Activated CD4-positive, alpha-beta memory T cell treated with anti-CD3 and anti-CD28 coated beads for 36 hours (primary cell): Measurements from ENCODE around the gene ARL16. TPM values are rescaled to one million over a fixed set of nuclear protein-coding genes. Genes with fewer than 3 reads are reported as not detected.
A peak's percentile ranks its signal among the peaks of the same experiment; 100 is the strongest.

Experiments used
- CTCF ChIA-PET: fragments of 350-600 bp; sonication (Branson Sonifier 250); formaldehyde crosslinking; loops from one replicate; lab custom pipeline; 2021; ENCODE audit warnings: antibody characterized with exemption, inconsistent platforms; lab: Charles Lee
- POLR2A ChIA-PET: fragments of 350-600 bp; sonication (Branson Sonifier 250); formaldehyde crosslinking; loops from one replicate; lab custom pipeline; 2021; ENCODE audit warnings: antibody characterized with exemption; lab: Charles Lee
- DNase-seq: peaks from one replicate; pipeline ENCODE4 v3.0.0-alpha.2; 2020
- H3K27ac Mint-ChIP-seq: one replicate; pipeline ENCODE4 v1.8.0; 2021; ENCODE audit warnings: mixed read lengths
- H3K27me3 Mint-ChIP-seq: one replicate; pipeline ENCODE4 v1.8.0; 2021; ENCODE audit warnings: mixed read lengths
- H3K36me3 Mint-ChIP-seq: one replicate; pipeline ENCODE4 v1.8.0; 2021; ENCODE audit warnings: mixed read lengths
- H3K4me1 Mint-ChIP-seq: one replicate; pipeline ENCODE4 v1.8.0; 2021; ENCODE audit warnings: low read depth, mixed read lengths
- H3K4me3 Mint-ChIP-seq: one replicate; pipeline ENCODE4 v1.8.0; 2021; ENCODE audit warnings: mild to moderate bottlenecking, mixed read lengths
- H3K9me3 Mint-ChIP-seq: one replicate; pipeline ENCODE4 v1.8.0; 2021; ENCODE audit warnings: mixed read lengths
- intact Hi-C: fragments of 100-400 bp; cut with micrococcal nuclease; formaldehyde crosslinking; loops from one replicate; pipeline ENCODE4 v1.15.1; 2023
- total RNA-seq, 2 experiments: library from RNA; stranded (reverse); gene quantifications; one replicate each; pipeline ENCODE4 v1.2.3, GENCODE V29; 2021

The ARL16 gene
- total RNA-seq, 2 experiments from 2014 or later, result 15.1 to 17.1 TPM

- Mint-ChIP-seq H3K9me3 (no peaks in the 10 kb centered on the region), H3K4me3 (no peak overlapping the region), H3K36me3 (peaks cover 1% of the 10 kb centered on the region), H3K27ac (no peak overlapping the region), H3K27me3 (no peaks in the 10 kb centered on the region), H3K4me1 (peaks cover 6% of the 10 kb centered on the region)
- CTCF ChIA-PET, result no interaction called here
- intact Hi-C loops, result no loop called here
- DNase-seq, result no peak
- POLR2A ChIA-PET, result no interaction called here
These were observed 33.6 kb upstream of the ARL16 start for GRCh38 chr17:81717049-81717765.

GRCh38 chr17:81716674-81716996 is 33.0 kb upstream of the ARL16 start:
- peaks cover 1% of the 10 kb centered on the region for H3K36me3 Mint-ChIP-seq
- no peaks in the 10 kb centered on the region for H3K27me3 Mint-ChIP-seq
- intact Hi-C loops, result no loop called here
- no peaks in the 10 kb centered on the region for H3K9me3 Mint-ChIP-seq
- no peak overlapping the region for H3K27ac Mint-ChIP-seq
- DNase-seq, result no peak
- no peak overlapping the region for H3K4me3 Mint-ChIP-seq
- ChIA-PET POLR2A (no interaction called here), CTCF (no interaction called here)
- H3K4me1 Mint-ChIP-seq, result peaks cover 8% of the 10 kb centered on the region

GRCh38 chr17:81715872-81716673 is 32.5 kb upstream of the ARL16 start:
- peaks cover 1% of the 10 kb centered on the region for H3K36me3 Mint-ChIP-seq
- ChIA-PET CTCF (no interaction called here), POLR2A (interaction anchor here (1.3 kb wide), 1 partner anchor 33 kb away, joined by 4 read pairs; the partner anchor contains the start of genes ARL16 and HGS)
- H3K27me3 Mint-ChIP-seq, result no peaks in the 10 kb centered on the region
- intact Hi-C loops, result no loop called here
- no peaks in the 10 kb centered on the region for H3K9me3 Mint-ChIP-seq
- H3K27ac Mint-ChIP-seq, result no peak overlapping the region
- peaks cover 12% of the 10 kb centered on the region for H3K4me1 Mint-ChIP-seq
- no peak for DNase-seq
- H3K4me3 Mint-ChIP-seq, result no peak overlapping the region

GRCh38 chr17:81715107-81715871 is 31.7 kb upstream of the ARL16 start:
- Mint-ChIP-seq H3K9me3 (no peaks in the 10 kb centered on the region), H3K27ac (no peak overlapping the region), H3K27me3 (no peaks in the 10 kb centered on the region), H3K4me1 (peaks cover 18% of the 10 kb centered on the region), H3K36me3 (peaks cover 1% of the 10 kb centered on the region), H3K4me3 (no peak overlapping the region)
- intact Hi-C loops, result no loop called here
- ChIA-PET POLR2A (interaction anchor here (1.0 to 1.3 kb wide), 2 partner anchors 30 to 32 kb away, joined by 3 to 4 read pairs; partner anchors contain the start of genes ARL16 and HGS), CTCF (no interaction called here)
- no peak for DNase-seq

- peaks cover 1% of the 10 kb centered on the region for H3K36me3 Mint-ChIP-seq
- H3K27ac Mint-ChIP-seq, result no peak overlapping the region
- H3K27me3 Mint-ChIP-seq, result no peaks in the 10 kb centered on the region
- peaks cover 21% of the 10 kb centered on the region for H3K4me1 Mint-ChIP-seq
- no peak for DNase-seq
- H3K9me3 Mint-ChIP-seq, result no peaks in the 10 kb centered on the region
- CTCF ChIA-PET, result interaction anchor here (0.9 kb wide), 1 partner anchor 39 kb away, joined by 3 read pairs; no protein-coding TSS in a partner anchor
- POLR2A ChIA-PET, result interaction anchor here (1.0 to 1.3 kb wide), 2 partner anchors 29 to 31 kb away, joined by 3 to 4 read pairs; partner anchors contain the start of genes ARL16 and HGS
- intact Hi-C loops, result loop anchor here (5.0 kb wide), 1 partner anchor 47 kb away; the partner anchor contains the start of genes CCDC137 and OXLD1
- no peak overlapping the region for H3K4me3 Mint-ChIP-seq
These were observed 31.0 kb upstream of the ARL16 start for GRCh38 chr17:81714412-81715106.

GRCh38 chr17:81713556-81714411 is 30.2 kb upstream of the ARL16 start:
- Mint-ChIP-seq H3K27ac (no peak overlapping the region), H3K36me3 (peaks cover 1% of the 10 kb centered on the region), H3K4me1 (peaks cover 21% of the 10 kb centered on the region), H3K27me3 (no peaks in the 10 kb centered on the region), H3K9me3 (no peaks in the 10 kb centered on the region), H3K4me3 (peak overlapping the region; percentile 76)
- intact Hi-C loops, result loop anchor here (5.0 kb wide), 1 partner anchor 46 kb away; the partner anchor contains the start of genes CCDC137 and OXLD1
- ChIA-PET CTCF (interaction anchor here (0.9 to 1.4 kb wide), 3 partner anchors 11 to 38 kb away, joined by 3 to 6 read pairs (median 3); partner anchors contain the start of gene MRPL12), POLR2A (interaction anchor here (1.0 kb wide), 1 partner anchor 10 kb away, joined by 4 read pairs; no protein-coding TSS in a partner anchor)
- no peak for DNase-seq

- CTCF ChIA-PET, result interaction anchor here (0.9 to 1.4 kb wide), 4 partner anchors 10 to 22 kb away, joined by 3 to 6 read pairs (median 3); partner anchors contain the start of gene MRPL12
- no peaks in the 10 kb centered on the region for H3K9me3 Mint-ChIP-seq
- H3K36me3 Mint-ChIP-seq, result peaks cover 1% of the 10 kb centered on the region
- DNase-seq, result no peak
- H3K4me1 Mint-ChIP-seq, result peaks cover 21% of the 10 kb centered on the region
- peak overlapping the region; percentile 2 for H3K27ac Mint-ChIP-seq
- POLR2A ChIA-PET, result interaction anchor here (1.0 kb wide), 1 partner anchor 9 kb away, joined by 4 read pairs; no protein-coding TSS in a partner anchor
- no peaks in the 10 kb centered on the region for H3K27me3 Mint-ChIP-seq
- H3K4me3 Mint-ChIP-seq, result peak overlapping the region; percentile 76
- intact Hi-C loops, result loop anchor here (5.0 kb wide), 1 partner anchor 46 kb away; the partner anchor contains the start of genes CCDC137 and OXLD1
These were observed 29.5 kb upstream of the ARL16 start for GRCh38 chr17:81713004-81713555.

GRCh38 chr17:81712468-81713003 is 28.9 kb upstream of the ARL16 start:
- Mint-ChIP-seq H3K4me3 (peak overlapping the region; percentile 76), H3K27me3 (no peaks in the 10 kb centered on the region), H3K27ac (peak overlapping the region; percentile 2), H3K9me3 (no peaks in the 10 kb centered on the region), H3K36me3 (peaks cover under 1% of the 10 kb centered on the region), H3K4me1 (peaks cover 21% of the 10 kb centered on the region)
- ChIA-PET POLR2A (interaction anchor here (1.0 to 2.2 kb wide), 2 partner anchors 9 to 120 kb away, joined by 4 to 6 read pairs; partner anchors contain the start of gene MCRIP1), CTCF (interaction anchor here (0.9 to 1.4 kb wide), 3 partner anchors 9 to 18 kb away, joined by 3 to 6 read pairs (median 3); partner anchors contain the start of gene MRPL12)
- DNase-seq, result peak; percentile 44
- intact Hi-C loops, result loop anchor here (1.0 to 5.0 kb wide), 2 partner anchors 9 to 45 kb away; partner anchors contain the start of genes CCDC137, MRPL12 and OXLD1

- peak; percentile 90 for DNase-seq
- ChIA-PET CTCF (interaction anchor here (0.9 to 1.4 kb wide), 4 partner anchors 9 to 19 kb away, joined by 3 to 6 read pairs (median 3); partner anchors contain the start of gene MRPL12), POLR2A (interaction anchor here (2.0 to 3.0 kb wide), 3 partner anchors 9 to 121 kb away, joined by 6 to 12 read pairs (median 7); partner anchors contain the start of genes ARL16, HGS, MCRIP1 and MRPL12)
- Mint-ChIP-seq H3K36me3 (peaks cover 3% of the 10 kb centered on the region), H3K4me3 (peak within 1 kb of the TSS; percentile 76), H3K9me3 (no peaks in the 10 kb centered on the region), H3K27me3 (no peaks in the 10 kb centered on the region), H3K27ac (peak within 1 kb of the TSS; percentile 54), H3K4me1 (peaks cover 21% of the 10 kb centered on the region)
- intact Hi-C loops, result loop anchor here (1.0 to 5.0 kb wide), 2 partner anchors 9 to 45 kb away; partner anchors contain the start of genes CCDC137, MRPL12 and OXLD1
These were observed 28.3 kb upstream of the ARL16 start, which contains the start of gene SLC25A10 for GRCh38 chr17:81711814-81712467. Gene SLC25A10, plus strand, starts transcription at chr17:81712284. Its CDS starts 143 bp downstream, at chr17:81712427.
